PC-9 (cell line): ENCODE measurements around the gene DAPK1. TPM values are rescaled to one million over a fixed set of nuclear protein-coding genes. Genes with fewer than 3 reads are reported as not detected.

Experiments used
- BruUV-seq: library from RNA; stranded (reverse); fragments of 400-500 nt; replicated peaks from 2 replicates; lab custom pipeline; 2021; lab: Mats Ljungman, UMichigan
- CTCF ChIA-PET: fragments of 300-600 bp; sonication (Branson Sonifier 250); formaldehyde crosslinking; loops from one replicate; lab custom pipeline; 2022; ENCODE audit warnings: antibody characterized with exemption; lab: Charles Lee
- POLR2A ChIA-PET: fragments of 300-600 bp; sonication (Branson Sonifier 250); formaldehyde crosslinking; loops from one replicate; lab custom pipeline; 2022; ENCODE audit warnings: antibody characterized with exemption; ENCODE audit not compliant: unreplicated experiment; lab: Charles Lee
- DNase-seq, 2 experiments: peaks; one replicate each; pipeline versions ENCODE4 v3.0.0 to v3.0.0-alpha.2; 2015 to 2022; ENCODE audit warnings: mixed read lengths in 1 of 2
- H2AFZ ChIP-seq: fragments of 200-600 bp; sonication (generic); 2 replicates; pipeline ENCODE4 v1.8.1; 2017; ENCODE audit warnings: antibody characterized with exemption
- H3F3A ChIP-seq: fragments of 200-600 bp; sonication (generic); 2 replicates; pipeline ENCODE4 v1.8.1; 2017; ENCODE audit warnings: antibody characterized with exemption, mild to moderate bottlenecking, low read depth; ENCODE audit not compliant: insufficient read depth
- H3K27ac ChIP-seq: fragments of 200-600 bp; sonication (generic); 2 replicates; pipeline ENCODE4 v1.6.1; 2016; ENCODE audit warnings: mixed run types
- H3K27me3 ChIP-seq: fragments of 200-600 bp; sonication (generic); 2 replicates; pipeline ENCODE4 v1.6.1; 2016; ENCODE audit warnings: low read depth, mixed run types; ENCODE audit not compliant: insufficient read depth
- H3K36me3 ChIP-seq: fragments of 200-600 bp; sonication (generic); 2 replicates; pipeline ENCODE4 v1.6.1; 2016; ENCODE audit warnings: low read depth, mixed run types
- H3K4me1 ChIP-seq: fragments of 200-600 bp; sonication (generic); replicated peaks from 2 replicates; pipeline ENCODE4 v1.6.1; 2016; ENCODE audit warnings: mixed run types; ENCODE audit not compliant: insufficient read depth
- H3K4me2 ChIP-seq: fragments of 200-600 bp; sonication (generic); 2 replicates; pipeline ENCODE4 v1.6.1; 2017; ENCODE audit warnings: mixed run types
- H3K4me3 ChIP-seq: fragments of 200-600 bp; sonication (generic); 2 replicates; pipeline ENCODE4 v1.6.1; 2016; ENCODE audit warnings: mixed run types
- H3K79me2 ChIP-seq: fragments of 200-600 bp; sonication (generic); 2 replicates; pipeline ENCODE4 v1.6.1; 2017; ENCODE audit warnings: low read depth, mixed run types
- H3K9me2 ChIP-seq: fragments of 200-600 bp; sonication (generic); 2 replicates; pipeline ENCODE4 v1.8.1; 2017; ENCODE audit warnings: mild to moderate bottlenecking; ENCODE audit not compliant: insufficient read depth
- H3K9me3 ChIP-seq: fragments of 200-600 bp; sonication (generic); 2 replicates; pipeline ENCODE4 v1.8.1; 2016; ENCODE audit warnings: low read depth; ENCODE audit not compliant: insufficient read depth
- H4K20me1 ChIP-seq: fragments of 200-600 bp; sonication (generic); 2 replicates; pipeline ENCODE4 v1.8.1; 2017; ENCODE audit not compliant: insufficient read depth
- EZH2 ChIP-seq: fragments of 200-600 bp; sonication (generic); IDR thresholded peaks from 2 replicates; pipeline ENCODE4 v1.8.0; 2017; ENCODE audit warnings: antibody characterized with exemption, low read depth
- intact Hi-C: fragments of 100-400 bp; cut with micrococcal nuclease; formaldehyde crosslinking; loops from one replicate; pipeline ENCODE4 v1.10.0; 2022; ENCODE audit not compliant: unreplicated experiment
- total RNA-seq: library from RNA; stranded (reverse); gene quantifications from 2 replicates; pipeline ENCODE4 v1.2.3, GENCODE V29; 2021
- TF ChIP-seq, protein P1 (sequence below): fragments of 200-600 bp; sonication (generic); conservative IDR thresholded peaks from 2 replicates; pipeline ENCODE4 v1.6.1; 2017; ENCODE audit warnings: mixed run types, antibody characterized with exemption, mild to moderate bottlenecking, moderate library complexity

Gene DAPK1
- total RNA-seq, 1 experiment from 2014 or later = 100 TPM

DNA sequence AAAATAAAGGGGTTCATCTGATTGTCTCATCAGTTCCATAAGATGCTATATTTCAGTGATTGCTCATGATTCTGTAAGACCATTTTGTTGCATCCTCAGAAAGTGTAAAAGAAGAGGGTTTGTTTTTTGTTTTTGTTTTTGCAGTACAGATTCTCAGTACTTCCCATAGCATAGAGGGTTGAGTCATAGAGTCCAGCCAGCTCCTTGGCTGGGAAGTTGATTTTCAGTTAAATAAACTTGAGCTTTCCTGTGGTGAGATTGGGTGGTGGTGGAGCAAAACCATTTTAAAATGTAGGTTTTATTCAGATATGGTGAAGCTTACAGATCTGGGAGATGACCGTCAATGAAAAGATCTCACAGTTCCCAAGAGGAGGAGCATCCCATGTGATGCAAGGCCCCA lies 48.2 kb downstream of the DAPK1 start:
- ChIA-PET CTCF (interaction anchor here (1.0 kb wide), 1 partner anchor 117 kb away, joined by 3 read pairs; no protein-coding TSS in a partner anchor), POLR2A (no interaction called here)
- no peak for TF ChIP-seq EZH2
- TF ChIP-seq, protein P1, sequence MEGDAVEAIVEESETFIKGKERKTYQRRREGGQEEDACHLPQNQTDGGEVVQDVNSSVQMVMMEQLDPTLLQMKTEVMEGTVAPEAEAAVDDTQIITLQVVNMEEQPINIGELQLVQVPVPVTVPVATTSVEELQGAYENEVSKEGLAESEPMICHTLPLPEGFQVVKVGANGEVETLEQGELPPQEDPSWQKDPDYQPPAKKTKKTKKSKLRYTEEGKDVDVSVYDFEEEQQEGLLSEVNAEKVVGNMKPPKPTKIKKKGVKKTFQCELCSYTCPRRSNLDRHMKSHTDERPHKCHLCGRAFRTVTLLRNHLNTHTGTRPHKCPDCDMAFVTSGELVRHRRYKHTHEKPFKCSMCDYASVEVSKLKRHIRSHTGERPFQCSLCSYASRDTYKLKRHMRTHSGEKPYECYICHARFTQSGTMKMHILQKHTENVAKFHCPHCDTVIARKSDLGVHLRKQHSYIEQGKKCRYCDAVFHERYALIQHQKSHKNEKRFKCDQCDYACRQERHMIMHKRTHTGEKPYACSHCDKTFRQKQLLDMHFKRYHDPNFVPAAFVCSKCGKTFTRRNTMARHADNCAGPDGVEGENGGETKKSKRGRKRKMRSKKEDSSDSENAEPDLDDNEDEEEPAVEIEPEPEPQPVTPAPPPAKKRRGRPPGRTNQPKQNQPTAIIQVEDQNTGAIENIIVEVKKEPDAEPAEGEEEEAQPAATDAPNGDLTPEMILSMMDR = no peak
- no peak overlapping the region for H3K4me3 ChIP-seq
- BruUV-seq = no TSS peak
- H3K9me3 ChIP-seq = no peaks in the 10 kb centered on the region
- H3K36me3 ChIP-seq = 0 out of 2 replicates have a peak, but pooled peaks cover 6% of the 10 kb centered on the region
- H3F3A ChIP-seq = peaks cover 3% of the 10 kb centered on the region; the same call in 1 of the 2 replicates
- H3K27ac ChIP-seq = no peak overlapping the region
- H3K4me1 ChIP-seq = peaks cover 17% of the 10 kb centered on the region; the same call in 1 of the 2 replicates
- H3K4me2 ChIP-seq = no peak overlapping the region
- no peaks in the 10 kb centered on the region for H3K27me3 ChIP-seq
- H4K20me1 ChIP-seq = 0 out of 2 replicates have a peak, but pooled peaks cover 9% of the 10 kb centered on the region
- H3K79me2 ChIP-seq = peaks cover 10% of the 10 kb centered on the region; the same call in 1 of the 2 replicates
- intact Hi-C loops = loop anchor here (2.0 to 5.0 kb wide), 4 partner anchors 55 to 209 kb away; no protein-coding TSS in a partner anchor
- H3K9me2 ChIP-seq = no peaks in the 10 kb centered on the region
- no peak overlapping the region for H2AFZ ChIP-seq
- DNase-seq = no peak

DNA sequence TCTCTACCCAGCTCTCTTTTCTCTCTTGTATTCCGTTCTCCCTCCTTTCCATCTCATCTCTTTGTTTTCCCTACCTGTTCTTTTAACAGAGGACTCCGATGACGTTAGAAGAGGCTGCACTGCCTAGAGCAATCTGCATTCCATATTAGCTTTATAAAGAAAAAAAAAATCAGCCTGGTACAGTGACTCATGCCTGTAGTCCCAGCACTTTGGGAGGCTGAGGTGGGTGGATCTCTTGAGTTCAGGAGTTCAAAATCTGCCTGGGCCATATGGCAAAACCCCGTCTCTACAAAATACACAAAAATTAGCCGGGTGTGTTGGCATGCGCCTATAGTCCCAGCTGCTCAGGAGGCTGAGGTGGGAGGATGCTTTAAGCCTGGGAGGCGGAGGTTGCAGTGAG lies 49.0 kb downstream of the DAPK1 start:
- 0 out of 2 replicates have a peak, but pooled peaks cover 6% of the 10 kb centered on the region for H3K36me3 ChIP-seq
- no peak overlapping the region for H2AFZ ChIP-seq
- H3K9me3 ChIP-seq = no peaks in the 10 kb centered on the region
- H3K4me2 ChIP-seq = 0 out of 2 replicates have a peak overlapping the region, but pooled peaks have one; percentile 7
- peaks cover 3% of the 10 kb centered on the region; the same call in 1 of the 2 replicates for H3F3A ChIP-seq
- H3K4me1 ChIP-seq = peaks cover 17% of the 10 kb centered on the region; the same call in 1 of the 2 replicates
- H3K27me3 ChIP-seq = no peaks in the 10 kb centered on the region
- H3K9me2 ChIP-seq = no peaks in the 10 kb centered on the region
- H3K79me2 ChIP-seq = peaks cover 10% of the 10 kb centered on the region; the same call in 1 of the 2 replicates
- 0 out of 2 replicates have a peak, but pooled peaks cover 9% of the 10 kb centered on the region for H4K20me1 ChIP-seq
- ChIA-PET POLR2A (interaction anchor here (0.6 kb wide), 2 partner anchors 16 to 48 kb away, joined by 4 to 9 read pairs; no protein-coding TSS in a partner anchor), CTCF (interaction anchor here (0.7 to 1.2 kb wide), 3 partner anchors 116 to 428 kb away, joined by 3 to 13 read pairs (median 3); partner anchors contain the start of gene CDK20)
- intact Hi-C loops = loop anchor here (1.0 to 5.0 kb wide), 5 partner anchors 44 to 210 kb away; no protein-coding TSS in a partner anchor
- peak in 1 of 2 experiments; percentile 44 for DNase-seq
- no peak overlapping the region for H3K4me3 ChIP-seq
- TF ChIP-seq, protein P1 = no peak
- TF ChIP-seq EZH2 = no peak
- no TSS peak for BruUV-seq
- H3K27ac ChIP-seq = no peak overlapping the region

DNA sequence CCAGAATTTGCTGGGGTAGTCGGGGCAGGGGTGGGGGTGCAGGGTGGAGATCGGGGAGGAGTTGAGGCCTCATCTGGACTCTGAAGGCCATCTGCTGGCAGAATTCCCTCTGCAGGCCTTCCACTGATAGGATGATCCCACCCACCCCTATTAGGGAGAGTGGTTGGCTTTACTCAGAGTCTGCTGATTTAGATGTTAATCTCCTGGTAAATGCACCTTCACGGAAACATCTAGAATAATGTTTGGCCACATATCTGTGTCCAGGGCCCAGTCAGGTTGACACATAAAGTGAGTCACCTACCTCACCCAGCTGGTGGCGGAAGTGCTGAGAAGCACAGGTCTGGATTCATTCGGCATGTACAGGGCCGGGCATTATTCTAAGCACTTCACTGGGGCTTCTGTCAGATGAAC lies 50.0 kb downstream of the DAPK1 start:
- 0 out of 2 replicates have a peak, but pooled peaks cover 6% of the 10 kb centered on the region for H3K36me3 ChIP-seq
- H3K79me2 ChIP-seq = peaks cover 6% of the 10 kb centered on the region; the same call in 1 of the 2 replicates
- H3K9me2 ChIP-seq = no peaks in the 10 kb centered on the region
- DNase-seq = peak; percentile 69 to 80
- BruUV-seq = no TSS peak
- intact Hi-C loops = loop anchor here (1.0 to 5.0 kb wide), 6 partner anchors 45 to 211 kb away; no protein-coding TSS in a partner anchor
- no peak overlapping the region for H2AFZ ChIP-seq
- 0 out of 2 replicates have a peak, but pooled peaks cover 9% of the 10 kb centered on the region for H4K20me1 ChIP-seq
- H3K4me1 ChIP-seq = peaks cover 17% of the 10 kb centered on the region; the same call in 1 of the 2 replicates
- H3K9me3 ChIP-seq = no peaks in the 10 kb centered on the region
- no peak for TF ChIP-seq EZH2
- TF ChIP-seq, protein P1 = no peak
- H3K4me2 ChIP-seq = no peak overlapping the region
- H3F3A ChIP-seq = peaks cover 3% of the 10 kb centered on the region; the same call in 1 of the 2 replicates
- CTCF ChIA-PET = interaction anchor here (0.7 kb wide), 1 partner anchor 427 kb away, joined by 13 read pairs; the partner anchor contains the start of gene CDK20
- no peaks in the 10 kb centered on the region for H3K27me3 ChIP-seq
- H3K4me3 ChIP-seq = no peak overlapping the region
- POLR2A ChIA-PET = interaction anchor here (0.6 kb wide), 3 partner anchors 29 to 178 kb away, joined by 3 to 6 read pairs (median 4); partner anchors contain the start of gene CTSL
- H3K27ac ChIP-seq = no peak overlapping the region
